ENCODE results near the gene MAVS.
A peak's percentile ranks its signal among the peaks of the same experiment; 100 is the strongest.

Gene MAVS

DNA sequence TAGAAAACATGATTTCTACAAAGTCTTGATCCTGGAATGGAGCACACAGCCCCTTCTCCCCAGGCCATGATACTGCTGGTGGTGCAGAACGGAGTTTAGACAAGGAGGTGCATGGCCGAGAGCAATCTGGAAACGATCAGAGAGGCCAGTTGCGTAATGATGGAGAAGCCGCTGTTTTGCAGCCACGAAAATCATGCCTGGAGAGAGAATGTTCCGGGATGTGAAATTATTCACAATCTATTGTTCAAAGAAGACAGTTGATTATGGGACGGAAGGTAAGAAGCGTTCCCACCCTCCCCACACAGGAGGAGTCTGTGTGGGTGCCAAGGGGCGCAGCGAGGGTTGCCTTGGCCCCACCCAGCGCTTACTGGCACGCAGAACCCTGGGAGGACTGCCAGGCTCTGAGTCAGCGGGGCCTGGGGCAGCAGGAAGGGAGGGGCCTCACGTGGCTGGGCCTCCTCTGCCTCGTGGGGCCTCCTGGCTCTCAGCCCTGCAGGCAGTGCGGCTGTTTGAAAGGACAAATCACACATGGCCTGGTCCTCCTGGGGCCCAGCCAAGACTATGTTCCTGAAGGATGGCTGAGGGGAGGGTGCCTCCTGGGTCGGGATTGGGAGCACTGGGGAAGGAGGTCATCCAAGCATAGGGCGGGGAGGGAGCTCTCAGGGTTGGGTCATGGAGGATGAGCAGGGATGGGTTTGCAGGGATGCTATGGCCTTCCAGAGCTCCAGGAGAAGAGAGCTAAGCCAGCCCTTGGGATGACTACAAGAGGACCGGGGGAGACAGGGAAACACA is 35.0 kb upstream of the MAVS start:
- H3K9me3 Mint-ChIP-seq = no peaks in the 10 kb centered on the region
- H3K4me1 Mint-ChIP-seq (ENCODE audit: low read depth) = peaks cover 78% of the 10 kb centered on the region
- no peaks in the 10 kb centered on the region for H3K27me3 Mint-ChIP-seq

DNA sequence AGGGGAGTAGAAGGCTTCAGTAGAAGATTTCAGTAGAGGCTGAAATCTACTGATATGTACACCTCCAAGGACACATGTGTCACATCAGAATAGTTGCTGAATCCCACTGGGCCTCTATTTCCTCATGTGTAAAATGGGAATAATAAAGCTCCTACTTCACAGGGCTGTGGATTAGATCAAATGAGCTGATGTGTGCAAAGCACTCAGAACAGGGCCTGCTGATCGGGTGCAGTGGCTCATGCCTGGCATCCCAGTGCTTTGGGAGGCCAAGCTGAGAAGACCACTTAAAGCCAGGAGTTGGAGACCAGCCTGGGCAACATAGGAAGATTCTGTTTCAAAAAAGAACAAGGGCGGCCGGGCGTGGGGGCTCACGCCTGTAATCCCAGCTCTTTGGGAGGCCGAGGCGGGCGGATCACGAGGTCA is 34.4 kb upstream of the MAVS start:
- Mint-ChIP-seq H3K36me3 (ENCODE audit: low read depth) (peaks cover under 1% of the 10 kb centered on the region), H3K27me3 (no peaks in the 10 kb centered on the region), H3K4me3 (no peak overlapping the region), H3K9me3 (no peaks in the 10 kb centered on the region), H3K4me1 (ENCODE audit: low read depth) (peaks cover 77% of the 10 kb centered on the region), H3K27ac (peak overlapping the region; percentile 97)

More for the DNA sequence above, 35.0 kb upstream of the MAVS start:
- Mint-ChIP-seq H3K4me3 (peak overlapping the region; percentile 82), H3K36me3 (ENCODE audit: low read depth) (peaks cover 6% of the 10 kb centered on the region), H3K27ac (peak overlapping the region; percentile 97)

DNA sequence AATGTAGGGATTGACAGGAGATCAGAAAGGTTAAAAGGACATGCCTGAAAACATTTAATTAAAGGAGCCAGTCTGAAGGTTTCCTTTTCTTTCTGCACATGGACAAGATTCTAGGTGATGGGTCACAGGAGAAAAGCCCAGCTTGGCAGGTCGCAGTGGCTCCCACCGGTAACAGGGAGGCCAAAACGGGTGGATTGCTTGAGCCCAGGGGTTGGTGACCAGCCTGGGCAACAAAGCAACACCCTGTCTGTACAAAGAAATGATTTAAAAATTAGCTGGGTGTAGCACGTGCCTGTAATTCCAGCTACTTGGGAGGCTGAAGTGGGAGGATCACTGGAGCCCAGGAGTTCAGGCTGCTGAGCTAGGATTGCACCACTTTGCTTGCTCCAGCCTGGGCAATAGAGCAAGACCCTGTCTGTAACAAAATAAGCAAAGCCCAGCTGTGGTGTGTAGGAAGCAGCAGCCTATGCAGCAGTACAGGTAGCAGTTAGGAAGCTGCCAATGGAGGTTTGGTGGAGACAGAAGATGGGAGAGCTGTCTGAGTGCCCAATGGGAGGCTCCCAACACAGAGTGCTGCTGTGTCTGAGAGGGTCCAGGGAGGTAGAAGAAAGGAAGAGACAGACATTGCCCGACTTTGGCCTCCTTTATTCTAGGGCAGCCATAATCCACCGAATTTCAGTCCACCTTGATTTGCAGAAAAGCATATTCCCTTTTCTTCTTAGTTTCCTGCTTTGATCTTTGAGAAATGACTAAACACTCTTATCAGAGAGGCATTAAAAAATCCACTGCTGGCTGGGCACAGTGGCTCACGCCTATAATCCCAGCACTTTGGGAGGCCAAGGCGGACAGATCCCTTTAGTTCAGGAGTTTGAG is 33.4 kb upstream of the MAVS start:
- Mint-ChIP-seq H3K27ac (no peak overlapping the region), H3K36me3 (ENCODE audit: low read depth) (no peaks in the 10 kb centered on the region), H3K4me1 (ENCODE audit: low read depth) (peaks cover 72% of the 10 kb centered on the region), H3K4me3 (no peak overlapping the region), H3K9me3 (no peaks in the 10 kb centered on the region), H3K27me3 (no peaks in the 10 kb centered on the region)

DNA sequence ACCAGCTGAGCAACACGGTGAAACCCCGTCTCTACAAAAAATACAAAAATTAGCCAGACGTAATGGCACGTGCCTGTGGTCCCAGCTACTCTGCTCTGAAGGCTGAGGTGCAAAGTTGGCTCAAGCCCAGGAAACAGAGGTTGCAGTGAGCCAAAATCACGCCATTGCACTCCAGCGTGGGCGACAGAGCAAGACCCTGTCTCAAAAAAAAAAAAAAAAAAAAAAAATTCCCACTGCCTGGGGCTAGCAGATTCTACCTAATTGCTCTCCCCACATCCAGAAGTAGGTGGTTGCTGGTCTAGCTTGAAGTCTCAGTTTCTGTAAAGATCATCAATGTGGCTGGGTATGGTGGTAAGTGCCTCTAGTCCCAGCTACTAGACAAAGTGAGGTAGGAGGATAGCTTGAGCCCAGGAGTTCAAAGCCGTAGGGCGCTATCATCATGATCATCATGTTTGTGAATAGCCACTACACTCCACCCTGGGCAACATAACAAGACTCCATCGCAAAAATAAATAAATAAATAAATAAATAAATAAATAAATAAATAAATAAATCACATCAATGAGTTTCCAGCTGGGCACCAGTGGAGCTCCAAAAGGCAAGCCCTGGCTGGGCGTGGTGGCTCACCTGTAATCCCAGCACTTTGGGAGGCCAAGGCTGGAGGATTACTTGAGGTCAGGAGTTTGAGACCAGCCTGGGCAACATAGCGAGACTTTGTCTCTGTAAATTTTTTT is 32.6 kb upstream of the MAVS start:
- H3K36me3 Mint-ChIP-seq (ENCODE audit: low read depth) = no peaks in the 10 kb centered on the region
- H3K4me1 Mint-ChIP-seq (ENCODE audit: low read depth) = peaks cover 77% of the 10 kb centered on the region
- H3K9me3 Mint-ChIP-seq = no peaks in the 10 kb centered on the region
- no peak overlapping the region for H3K27ac Mint-ChIP-seq
- no peak overlapping the region for H3K4me3 Mint-ChIP-seq
- H3K27me3 Mint-ChIP-seq = no peaks in the 10 kb centered on the region

DNA sequence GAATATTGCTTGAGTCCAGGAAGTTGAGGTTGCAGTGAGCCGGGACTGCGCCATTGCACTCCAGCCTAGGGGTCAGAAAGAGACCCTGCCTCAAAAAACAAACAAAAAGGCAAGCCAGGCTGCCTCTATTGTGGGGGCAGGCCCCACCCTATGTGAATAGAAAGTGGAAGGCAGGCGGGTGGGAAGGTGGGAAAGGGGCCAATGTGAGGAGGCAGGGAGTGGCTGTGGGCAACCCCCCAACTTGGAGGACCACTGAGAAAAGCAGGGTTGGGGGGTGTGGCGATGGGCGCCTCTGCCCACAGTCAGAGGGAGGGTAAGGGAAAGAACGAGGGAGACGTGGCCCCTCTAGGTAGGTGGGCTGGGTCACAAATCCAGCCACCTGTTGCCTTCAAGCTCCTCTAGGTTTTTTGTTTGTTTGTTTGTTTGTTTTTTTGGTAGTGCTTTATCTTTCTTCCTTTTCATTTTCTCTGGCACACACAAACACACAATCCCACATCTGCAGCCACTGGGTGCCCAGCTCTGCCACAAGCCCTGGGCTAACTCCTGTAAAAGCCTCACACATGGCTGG is 31.6 kb upstream of the MAVS start:
- Mint-ChIP-seq H3K27me3 (no peaks in the 10 kb centered on the region), H3K4me3 (no peak overlapping the region), H3K9me3 (no peaks in the 10 kb centered on the region), H3K4me1 (ENCODE audit: low read depth) (peaks cover 85% of the 10 kb centered on the region), H3K27ac (peak overlapping the region; percentile 56), H3K36me3 (ENCODE audit: low read depth) (no peaks in the 10 kb centered on the region)

DNA sequence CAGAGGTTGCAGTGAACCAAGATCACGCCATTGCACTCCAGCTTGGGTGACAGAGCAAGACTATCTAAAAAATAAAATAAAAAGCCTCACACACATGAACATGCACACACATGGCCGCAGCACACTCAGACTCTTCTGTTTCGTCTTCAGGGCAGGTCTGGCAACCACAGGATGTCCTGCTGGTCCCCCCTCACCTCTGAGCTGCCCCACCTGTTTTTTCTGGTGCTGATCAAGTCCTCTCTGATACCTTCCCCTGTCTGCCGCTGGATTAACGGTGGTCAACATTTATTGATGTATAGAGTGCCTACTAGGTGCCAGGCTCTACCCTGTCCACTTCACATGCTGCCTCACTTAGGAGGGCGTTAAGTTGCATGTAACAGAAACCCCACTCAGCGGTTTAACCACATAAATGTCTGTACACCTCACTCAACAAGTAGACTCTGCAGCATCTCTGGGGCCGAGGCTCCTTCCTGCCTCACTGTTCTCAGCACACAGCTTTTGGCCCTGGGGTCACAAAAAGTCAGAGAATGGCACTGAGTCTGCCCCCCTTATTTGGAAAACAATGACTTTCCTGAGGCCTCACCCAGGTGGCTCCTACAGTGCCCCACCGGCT is 30.8 kb upstream of the MAVS start:
- no peak overlapping the region for H3K4me3 Mint-ChIP-seq
- H3K27ac Mint-ChIP-seq = peak overlapping the region; percentile 76
- H3K4me1 Mint-ChIP-seq (ENCODE audit: low read depth) = peaks cover 78% of the 10 kb centered on the region
- H3K27me3 Mint-ChIP-seq = no peaks in the 10 kb centered on the region
- H3K36me3 Mint-ChIP-seq (ENCODE audit: low read depth) = no peaks in the 10 kb centered on the region
- no peaks in the 10 kb centered on the region for H3K9me3 Mint-ChIP-seq

DNA sequence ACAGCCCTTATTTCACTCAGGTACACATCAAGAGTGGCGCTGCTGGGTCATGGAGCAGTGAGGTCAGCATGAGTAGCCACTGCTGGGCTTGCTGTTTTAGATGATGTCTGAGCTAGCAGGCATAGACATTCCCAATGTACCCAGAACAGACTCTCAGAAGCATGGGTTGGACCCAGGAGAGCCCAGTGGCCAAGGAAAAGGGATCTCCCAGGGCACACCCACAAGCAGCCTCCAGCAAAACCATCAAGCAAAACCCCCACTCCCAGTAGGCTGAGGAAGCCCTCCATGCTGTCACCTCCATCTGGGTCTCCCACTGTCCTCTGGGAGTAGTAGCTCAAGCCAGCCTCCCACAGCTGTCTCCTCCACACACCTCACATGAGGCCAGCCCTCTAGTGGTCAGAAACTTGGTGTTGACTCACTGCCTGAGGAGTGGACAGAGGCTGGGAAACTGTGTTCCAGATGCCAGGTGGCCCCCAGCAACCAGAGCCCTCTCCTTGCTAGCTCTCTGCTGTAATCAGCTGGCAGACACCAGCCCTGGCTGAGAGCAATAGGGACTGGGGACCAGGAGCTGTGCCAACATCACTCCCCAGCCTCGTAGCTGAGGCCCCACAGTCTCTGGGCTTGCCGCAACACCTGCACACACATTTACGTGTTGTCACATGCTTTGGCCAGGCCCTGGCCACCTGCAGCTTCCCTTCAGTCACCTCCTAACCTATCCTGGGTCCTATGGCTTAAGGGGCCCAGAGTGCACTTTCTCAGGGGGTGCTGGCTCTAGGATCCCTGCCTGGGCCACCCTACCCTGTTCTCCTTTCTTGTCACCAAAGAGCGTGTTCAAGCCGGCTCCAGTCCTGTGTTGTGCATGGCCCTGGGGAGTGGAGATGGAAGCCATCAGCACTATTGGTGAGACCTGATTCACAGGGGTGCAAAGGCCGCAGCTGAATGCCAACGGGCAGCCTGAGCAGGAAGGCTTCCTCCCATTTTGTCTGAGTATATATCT is 28.2 kb upstream of the MAVS start:
- Mint-ChIP-seq H3K36me3 (ENCODE audit: low read depth) (no peaks in the 10 kb centered on the region), H3K4me1 (ENCODE audit: low read depth) (peaks cover 63% of the 10 kb centered on the region), H3K4me3 (peak overlapping the region; percentile 35), H3K27ac (no peak overlapping the region), H3K9me3 (no peaks in the 10 kb centered on the region), H3K27me3 (no peaks in the 10 kb centered on the region)

DNA sequence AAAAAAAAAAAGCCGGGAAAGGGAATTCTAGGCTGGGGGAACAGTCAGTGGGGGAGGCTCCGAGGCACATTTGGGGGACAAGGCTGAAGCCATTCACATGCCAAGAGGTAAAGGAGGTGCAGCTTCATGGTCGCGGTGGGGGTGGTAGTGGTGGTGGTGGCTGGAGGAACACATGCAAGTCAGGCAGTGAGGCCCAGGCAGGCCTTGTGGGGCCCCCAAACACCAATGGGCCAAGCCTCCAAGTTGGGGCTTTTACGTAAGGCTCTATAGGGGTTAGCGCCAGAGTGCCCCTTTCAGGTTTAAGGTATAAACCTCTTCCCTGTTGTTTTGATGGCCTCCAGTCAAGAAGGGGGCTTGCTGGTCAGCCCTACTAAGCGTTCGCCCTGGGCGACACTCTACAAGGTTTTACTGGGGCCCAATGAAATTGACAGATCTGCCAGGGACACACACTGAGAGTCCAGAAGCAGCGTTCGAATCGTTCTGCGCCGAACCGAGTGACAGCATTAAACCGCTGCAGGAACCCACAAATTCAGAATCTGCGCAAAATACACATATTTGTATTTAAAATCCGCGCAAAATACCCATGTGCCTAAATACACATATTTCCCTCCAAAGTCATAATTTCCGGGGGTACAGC is 27.1 kb upstream of the MAVS start:
- H3K36me3 Mint-ChIP-seq (ENCODE audit: low read depth) = no peaks in the 10 kb centered on the region
- H3K4me3 Mint-ChIP-seq = peak overlapping the region; percentile 96
- H3K9me3 Mint-ChIP-seq = no peaks in the 10 kb centered on the region
- no peaks in the 10 kb centered on the region for H3K27me3 Mint-ChIP-seq
- peaks cover 56% of the 10 kb centered on the region for H3K4me1 Mint-ChIP-seq (ENCODE audit: low read depth)
- peak overlapping the region; percentile 87 for H3K27ac Mint-ChIP-seq

DNA sequence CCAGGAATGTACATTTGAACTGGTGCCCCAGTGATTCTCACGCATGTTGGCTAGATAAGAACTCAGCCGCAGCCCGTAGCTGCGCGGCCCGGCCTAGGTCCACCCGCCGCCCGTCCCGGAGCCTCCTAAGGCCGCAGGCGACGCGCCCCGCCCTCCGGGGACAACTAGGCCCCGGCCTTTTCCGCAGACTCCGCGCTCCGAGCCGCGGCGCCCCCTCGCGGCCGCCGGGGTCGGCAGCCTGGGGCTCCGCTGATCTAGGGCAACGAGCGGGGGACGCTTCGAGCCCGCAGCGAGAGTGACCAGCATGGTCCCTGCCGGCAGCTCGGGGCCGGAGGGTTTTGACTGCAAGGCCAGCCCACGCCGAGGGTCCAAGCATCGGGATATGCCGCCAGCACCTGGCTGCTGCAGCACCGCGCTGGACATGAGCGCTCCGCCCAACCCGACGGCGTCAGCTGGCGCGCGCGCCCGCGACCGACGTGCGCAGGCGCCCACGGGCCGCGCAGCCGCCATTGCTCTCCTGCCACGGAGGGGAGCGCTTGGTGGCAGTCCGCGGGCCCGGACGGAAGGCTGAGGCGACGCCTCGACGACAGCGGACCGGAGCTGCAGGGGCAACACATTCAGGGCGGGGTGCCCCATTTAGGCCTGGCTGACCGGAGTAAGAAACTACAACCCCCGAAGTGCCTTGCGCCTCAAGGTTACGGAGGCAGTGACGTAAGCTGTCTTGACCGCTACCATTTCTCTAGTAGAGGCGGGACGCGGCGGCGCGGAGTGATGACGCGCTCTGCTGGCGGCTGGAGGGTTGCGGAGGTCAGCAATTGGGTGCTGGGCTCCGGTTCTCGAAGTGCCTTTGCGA is 26.4 kb upstream of the MAVS start, which contains the start of gene AP5S1:
TSS of gene AP5S1 (plus strand) at position 500 of the 853 bp plus-strand sequence. CDS start 1,571 bp downstream, outside the sequence.
- no peaks in the 10 kb centered on the region for H3K36me3 Mint-ChIP-seq (ENCODE audit: low read depth)
- H3K27me3 Mint-ChIP-seq = no peaks in the 10 kb centered on the region
- peak within 1 kb of the TSS; percentile 93 for H3K27ac Mint-ChIP-seq
- no peaks in the 10 kb centered on the region for H3K9me3 Mint-ChIP-seq
- peak within 1 kb of the TSS; percentile 96 for H3K4me3 Mint-ChIP-seq
- H3K4me1 Mint-ChIP-seq (ENCODE audit: low read depth) = peaks cover 50% of the 10 kb centered on the region

DNA sequence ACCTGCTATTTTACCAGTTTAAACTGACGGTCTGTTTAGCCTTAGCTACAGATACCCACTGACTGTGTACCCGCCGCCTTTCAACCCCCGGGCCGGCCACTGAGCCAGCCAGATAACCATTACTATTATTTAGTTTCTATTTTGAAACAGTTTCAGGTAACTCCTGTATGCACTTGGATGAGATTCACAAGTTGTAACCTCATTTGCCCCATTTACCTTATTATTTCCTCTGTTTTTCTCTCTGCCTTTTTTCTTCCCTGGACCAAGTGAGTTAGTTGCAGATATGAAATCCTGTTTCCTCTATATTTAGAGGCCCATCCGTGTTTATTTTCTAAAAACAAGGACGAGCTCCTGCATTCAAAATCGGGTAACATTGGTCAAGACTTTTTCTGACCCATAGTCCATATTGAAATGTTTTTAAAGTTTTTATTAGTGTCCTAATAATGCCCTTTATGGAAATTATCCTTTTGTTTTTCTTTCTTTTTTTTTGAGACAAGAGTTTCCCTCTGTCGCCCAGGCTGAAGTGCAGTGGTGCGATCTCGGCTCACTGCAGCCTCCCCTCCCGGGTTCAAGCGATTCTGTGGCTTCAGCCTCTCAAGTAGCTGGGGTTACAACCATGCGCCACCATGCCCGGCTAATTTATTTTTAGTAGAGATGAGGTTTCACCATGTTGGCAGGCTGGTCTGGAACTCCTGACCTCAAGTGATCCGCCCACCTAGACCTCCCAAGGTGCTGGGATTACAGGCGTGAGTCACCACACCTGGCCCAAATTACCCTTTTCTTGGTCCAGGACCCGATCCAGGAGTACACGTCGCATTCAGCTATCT is 25.5 kb upstream of the MAVS start:
- Mint-ChIP-seq H3K9me3 (no peaks in the 10 kb centered on the region), H3K4me3 (peak overlapping the region; percentile 96), H3K36me3 (ENCODE audit: low read depth) (no peaks in the 10 kb centered on the region), H3K4me1 (ENCODE audit: low read depth) (peaks cover 42% of the 10 kb centered on the region), H3K27ac (peak overlapping the region; percentile 93), H3K27me3 (no peaks in the 10 kb centered on the region)

DNA sequence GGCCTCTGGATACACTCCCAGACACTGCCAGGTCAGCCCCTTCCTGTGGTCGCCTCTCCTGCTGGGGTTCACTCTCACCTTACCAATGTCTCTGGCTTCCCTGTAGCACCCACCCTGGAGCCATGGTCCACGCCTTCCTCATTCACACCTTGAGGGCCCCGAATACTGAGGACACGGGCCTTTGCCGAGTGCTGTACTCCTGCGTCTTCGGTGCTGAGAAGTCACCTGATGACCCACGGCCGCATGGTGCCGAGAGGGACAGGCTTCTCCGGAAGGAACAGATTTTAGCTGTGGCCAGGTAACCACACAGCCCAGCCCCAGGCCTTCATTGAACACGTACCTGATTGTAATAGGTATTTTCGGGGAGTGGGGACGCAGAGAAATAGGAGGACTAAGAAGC is 24.6 kb upstream of the MAVS start:
- Mint-ChIP-seq H3K4me3 (peak overlapping the region; percentile 96), H3K9me3 (no peaks in the 10 kb centered on the region), H3K27ac (peak overlapping the region; percentile 93), H3K27me3 (no peaks in the 10 kb centered on the region), H3K36me3 (ENCODE audit: low read depth) (peaks cover 2% of the 10 kb centered on the region), H3K4me1 (ENCODE audit: low read depth) (peaks cover 38% of the 10 kb centered on the region)
